ENCODE data around the gene ZNF831.

GRCh38 chr20:59247731-59248684 is 84.4 kb downstream of the ZNF831 start:
- TF ChIP-seq EZH2phosphoT487 (IDR thresholded peaks at IDR 0.05; ENCODE audit: borderline replicate concordance, low read length) = no peak
- no peak for TF ChIP-seq CTCF (IDR thresholded peaks at IDR 0.05; ENCODE audit: low read depth, low read length, poor library complexity, severe bottlenecking)
